ENCODE results near the gene ZNF76.

Gene ZNF76

GRCh38 chr6:35230950-35231349 is 28.6 kb upstream of the ZNF76 start:
- Histone ChIP-seq H4K20me1 (ENCODE audit: insufficient read depth, low read length) (no peaks in the 10 kb centered on the region), H3K9me2 (replicated peaks; ENCODE audit: insufficient read depth, low read length) (no peaks in the 10 kb centered on the region), H2AFZ (ENCODE audit: low read length) (no peak overlapping the region), H3K36me3 (replicated peaks; ENCODE audit: insufficient read depth, low read length) (no peaks in the 10 kb centered on the region), H3F3A (ENCODE audit: insufficient read depth, low read length) (no peaks in the 10 kb centered on the region), H3K9ac (ENCODE audit: low read length) (no peak overlapping the region), H3K27ac (ENCODE audit: low read length) (no peak overlapping the region), H3K4me2 (ENCODE audit: low read depth, low read length) (no peak overlapping the region), H3K79me2 (ENCODE audit: low read length) (no peaks in the 10 kb centered on the region), H3K4me1 (ENCODE audit: low read length) (no peaks in the 10 kb centered on the region), H3K27me3 (replicated peaks; ENCODE audit: insufficient read depth, low read length) (no peaks in the 10 kb centered on the region), H3K9me3 (replicated peaks; ENCODE audit: insufficient read depth, low read length) (no peaks in the 10 kb centered on the region), H3K4me3 (ENCODE audit: low read length) (no peak overlapping the region)
- DNase-seq = no peak
- TF ChIP-seq CTCF (IDR thresholded peaks at IDR 0.05; ENCODE audit: low read length) = no peak
- no peak for TF ChIP-seq EZH2phosphoT487 (IDR thresholded peaks at IDR 0.05; ENCODE audit: low read length)
- no peak for TF ChIP-seq EZH2 (optimal IDR thresholded peaks at IDR 0.05; ENCODE audit: low read depth, low read length)

GRCh38 chr6:35231563-35231962 is 28.0 kb upstream of the ZNF76 start:
- no peaks in the 10 kb centered on the region for H3K9me3 ChIP-seq (replicated peaks; ENCODE audit: insufficient read depth, low read length)
- H3K36me3 ChIP-seq (replicated peaks; ENCODE audit: insufficient read depth, low read length) = no peaks in the 10 kb centered on the region
- H3K79me2 ChIP-seq (ENCODE audit: low read length) = no peaks in the 10 kb centered on the region
- H3K9ac ChIP-seq (ENCODE audit: low read length) = no peak overlapping the region
- H3K4me1 ChIP-seq (ENCODE audit: low read length) = no peaks in the 10 kb centered on the region
- DNase-seq = no peak
- no peak overlapping the region for H3K4me3 ChIP-seq (ENCODE audit: low read length)
- no peaks in the 10 kb centered on the region for H4K20me1 ChIP-seq (ENCODE audit: insufficient read depth, low read length)
- TF ChIP-seq EZH2phosphoT487 (IDR thresholded peaks at IDR 0.05; ENCODE audit: low read length) (no peak), EZH2 (optimal IDR thresholded peaks at IDR 0.05; ENCODE audit: low read depth, low read length) (no peak), CTCF (IDR thresholded peaks at IDR 0.05; ENCODE audit: low read length) (no peak)
- H3K4me2 ChIP-seq (ENCODE audit: low read depth, low read length) = no peak overlapping the region
- no peaks in the 10 kb centered on the region for H3F3A ChIP-seq (ENCODE audit: insufficient read depth, low read length)
- H3K9me2 ChIP-seq (replicated peaks; ENCODE audit: insufficient read depth, low read length) = no peaks in the 10 kb centered on the region
- no peaks in the 10 kb centered on the region for H3K27me3 ChIP-seq (replicated peaks; ENCODE audit: insufficient read depth, low read length)
- no peak overlapping the region for H2AFZ ChIP-seq (ENCODE audit: low read length)
- no peak overlapping the region for H3K27ac ChIP-seq (ENCODE audit: low read length)

- DNase-seq = no peak
- no peak for TF ChIP-seq CTCF (IDR thresholded peaks at IDR 0.05; ENCODE audit: low read length)
Measured at GRCh38 chr6:35234901-35235300, 24.6 kb upstream of the ZNF76 start.

More at GRCh38 chr6:35234901-35235300, 24.6 kb upstream of the ZNF76 start:
- H3K9ac ChIP-seq (ENCODE audit: low read length) = no peak overlapping the region
- H3K4me2 ChIP-seq (ENCODE audit: low read depth, low read length) = no peak overlapping the region
- no peaks in the 10 kb centered on the region for H3K4me1 ChIP-seq (ENCODE audit: low read length)
- no peaks in the 10 kb centered on the region for H3K36me3 ChIP-seq (replicated peaks; ENCODE audit: insufficient read depth, low read length)
- H2AFZ ChIP-seq (ENCODE audit: low read length) = no peak overlapping the region
- no peaks in the 10 kb centered on the region for H4K20me1 ChIP-seq (ENCODE audit: insufficient read depth, low read length)
- no peaks in the 10 kb centered on the region for H3K27me3 ChIP-seq (replicated peaks; ENCODE audit: insufficient read depth, low read length)
- H3K9me3 ChIP-seq (replicated peaks; ENCODE audit: insufficient read depth, low read length) = no peaks in the 10 kb centered on the region
- H3K79me2 ChIP-seq (ENCODE audit: low read length) = no peaks in the 10 kb centered on the region
- no peaks in the 10 kb centered on the region for H3K9me2 ChIP-seq (replicated peaks; ENCODE audit: insufficient read depth, low read length)
- H3F3A ChIP-seq (ENCODE audit: insufficient read depth, low read length) = no peaks in the 10 kb centered on the region
- no peak overlapping the region for H3K27ac ChIP-seq (ENCODE audit: low read length)
- no peak overlapping the region for H3K4me3 ChIP-seq (ENCODE audit: low read length)

Data from MM.1S (cell line).